IPS-20b (cell line): ENCODE measurements around the gene CDC6.

Experiments
- H3K27ac ChIP-seq: one replicate; pipeline ENCODE4 v1.5.1; 2013; ENCODE audit warnings: low read length
- H3K27me3 ChIP-seq: 2 replicates; pipeline ENCODE4 v1.6.1; 2013; ENCODE audit warnings: mild to moderate bottlenecking, low read length, inconsistent platforms; ENCODE audit not compliant: insufficient read depth
- H3K36me3 ChIP-seq: 2 replicates; pipeline ENCODE4 v1.6.1; 2013; ENCODE audit warnings: low read depth, mild to moderate bottlenecking, inconsistent platforms, low read length, moderate library complexity; ENCODE audit not compliant: insufficient read depth
- H3K4me1 ChIP-seq: 2 replicates; pipeline ENCODE4 v1.6.1; 2013; ENCODE audit warnings: mild to moderate bottlenecking, control low read depth, inconsistent platforms, low read length, moderate library complexity; ENCODE audit not compliant: insufficient read depth
- H3K4me3 ChIP-seq: 2 replicates; pipeline ENCODE4 v1.5.1; 2013; ENCODE audit warnings: mild to moderate bottlenecking, low read length, inconsistent platforms
- H3K9ac ChIP-seq: 2 replicates; pipeline ENCODE4 v1.6.1; 2013; ENCODE audit warnings: low read depth, mild to moderate bottlenecking, inconsistent platforms, low read length, moderate library complexity
- H3K9me3 ChIP-seq: 2 replicates; pipeline ENCODE4 v1.6.1; 2013; ENCODE audit warnings: mild to moderate bottlenecking, low read depth, low read length, inconsistent platforms; ENCODE audit not compliant: insufficient read depth

Gene CDC6

GRCh38 chr17:40313668-40314583 is 26.2 kb downstream of the CDC6 start:
- H3K27me3 ChIP-seq = peaks cover 34% of the 10 kb centered on the region
- no peak overlapping the region for H3K4me3 ChIP-seq
- no peak overlapping the region for H3K27ac ChIP-seq
- H3K4me1 ChIP-seq = peaks cover 33% of the 10 kb centered on the region
- H3K9me3 ChIP-seq = no peaks in the 10 kb centered on the region
- no peak overlapping the region for H3K9ac ChIP-seq
- no peaks in the 10 kb centered on the region for H3K36me3 ChIP-seq

GRCh38 chr17:40314584-40314956 is 26.9 kb downstream of the CDC6 start:
- Histone ChIP-seq H3K9me3 (no peaks in the 10 kb centered on the region), H3K27me3 (peaks cover 40% of the 10 kb centered on the region), H3K4me3 (no peak overlapping the region), H3K36me3 (no peaks in the 10 kb centered on the region), H3K9ac (no peak overlapping the region), H3K27ac (no peak overlapping the region), H3K4me1 (peaks cover 35% of the 10 kb centered on the region)

DNA sequence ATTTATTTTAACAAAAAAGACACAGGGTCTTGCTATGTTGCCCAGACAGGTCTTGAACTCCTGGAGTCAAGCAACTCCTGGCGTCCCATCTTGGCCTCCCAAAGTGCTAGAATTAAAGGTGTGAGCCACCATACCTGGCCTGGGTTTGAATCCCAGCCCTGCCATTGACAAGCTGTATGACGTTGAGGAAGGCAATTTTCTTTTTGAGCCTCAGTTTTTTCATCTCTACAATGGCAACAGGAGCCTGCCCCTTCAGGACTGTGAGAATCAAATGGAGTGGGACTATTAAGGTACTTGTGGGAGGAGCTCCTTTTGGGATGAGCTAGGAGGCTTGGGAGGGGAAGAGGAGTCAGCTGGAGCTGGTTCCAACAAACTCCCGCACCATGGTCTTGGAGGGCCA is 27.5 kb downstream of the CDC6 start:
- peaks cover 32% of the 10 kb centered on the region for H3K4me1 ChIP-seq
- no peak overlapping the region for H3K9ac ChIP-seq
- no peak overlapping the region for H3K27ac ChIP-seq
- H3K9me3 ChIP-seq = no peaks in the 10 kb centered on the region
- H3K27me3 ChIP-seq = peaks cover 40% of the 10 kb centered on the region
- no peak overlapping the region for H3K4me3 ChIP-seq
- no peaks in the 10 kb centered on the region for H3K36me3 ChIP-seq

GRCh38 chr17:40315678-40316570 is 28.2 kb downstream of the CDC6 start:
- H3K27ac ChIP-seq = no peak overlapping the region
- H3K9ac ChIP-seq = peak overlapping the region; percentile 28; the same call in 1 of the 2 replicates
- peak overlapping the region; percentile 77 for H3K4me3 ChIP-seq
- peaks cover 40% of the 10 kb centered on the region for H3K27me3 ChIP-seq
- no peaks in the 10 kb centered on the region for H3K9me3 ChIP-seq
- peaks cover 32% of the 10 kb centered on the region for H3K4me1 ChIP-seq
- H3K36me3 ChIP-seq = no peaks in the 10 kb centered on the region

DNA sequence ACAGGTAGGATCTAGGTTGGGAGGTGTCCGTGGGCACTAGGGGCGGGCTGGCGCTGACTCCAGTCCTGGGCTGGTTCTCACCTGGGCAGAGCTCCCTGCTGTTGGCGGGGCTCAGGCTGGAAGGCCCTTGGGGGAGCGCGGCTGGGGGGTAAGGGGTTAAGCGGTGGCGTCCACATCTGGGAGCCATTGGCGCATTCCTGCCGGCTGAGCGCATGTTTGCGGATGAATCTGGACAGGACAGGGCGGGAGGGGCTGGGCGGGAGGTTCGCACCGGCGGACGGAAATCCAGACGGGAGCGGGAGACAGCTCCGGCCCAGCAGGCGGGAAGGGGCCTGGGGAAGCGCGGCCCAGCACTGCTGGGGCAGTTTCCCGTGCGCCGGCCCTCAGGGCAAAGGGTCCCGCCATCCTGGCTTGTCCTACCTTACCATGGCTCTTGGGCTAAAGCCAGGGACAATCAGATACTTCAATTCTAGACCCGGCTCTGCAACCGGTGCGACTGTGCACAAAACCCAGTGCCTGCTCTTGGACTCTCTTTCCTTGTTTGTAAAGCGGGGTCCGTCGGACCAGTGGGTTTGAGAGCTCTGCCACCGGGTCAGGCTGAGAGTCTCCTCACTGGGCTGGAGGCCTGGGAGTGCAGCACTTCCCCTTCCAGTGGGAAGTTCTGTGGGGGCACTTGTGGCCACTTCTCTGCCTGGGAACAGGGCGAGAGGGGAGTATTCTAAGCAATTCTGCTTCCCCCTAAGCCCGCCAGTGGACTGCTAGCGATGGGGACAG is 29.1 kb downstream of the CDC6 start:
- peaks cover 40% of the 10 kb centered on the region for H3K27me3 ChIP-seq
- H3K9ac ChIP-seq = peak overlapping the region; percentile 65; the same call in 1 of the 2 replicates
- H3K4me1 ChIP-seq = peaks cover 32% of the 10 kb centered on the region
- no peaks in the 10 kb centered on the region for H3K36me3 ChIP-seq
- no peak overlapping the region for H3K27ac ChIP-seq
- H3K4me3 ChIP-seq = peak overlapping the region; percentile 77
- no peaks in the 10 kb centered on the region for H3K9me3 ChIP-seq

DNA sequence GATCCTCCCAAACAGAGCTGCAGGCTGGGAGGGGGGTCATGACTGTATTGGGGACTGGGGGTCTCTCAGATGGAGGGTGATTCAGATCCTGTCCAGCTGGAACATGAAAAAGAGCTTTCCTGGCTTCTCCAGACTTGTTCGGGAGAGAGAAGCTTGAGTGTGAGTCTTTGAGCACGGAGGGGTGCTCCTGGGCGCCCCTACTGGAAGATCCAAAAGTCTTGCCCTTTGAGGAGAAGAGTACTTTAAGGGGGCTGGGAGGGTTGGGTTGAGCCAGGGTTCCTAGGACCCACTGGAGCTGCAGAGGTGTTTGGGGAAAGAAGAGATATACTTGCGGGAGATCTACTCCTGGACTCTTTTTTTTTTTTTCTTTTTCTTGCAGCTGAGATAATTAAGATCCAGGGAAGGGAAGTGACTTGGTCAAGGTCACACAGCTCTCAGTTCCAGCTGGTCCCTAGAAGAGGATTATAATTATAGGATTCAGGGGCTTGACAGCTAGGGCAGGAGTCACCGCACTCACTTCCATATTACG is 29.7 kb downstream of the CDC6 start:
- Histone ChIP-seq H3K36me3 (no peaks in the 10 kb centered on the region), H3K4me1 (peaks cover 35% of the 10 kb centered on the region), H3K9ac (peak overlapping the region; percentile 65; the same call in 1 of the 2 replicates), H3K9me3 (no peaks in the 10 kb centered on the region), H3K27me3 (peaks cover 40% of the 10 kb centered on the region), H3K4me3 (peak overlapping the region; percentile 77), H3K27ac (no peak overlapping the region)

- Histone ChIP-seq H3K27me3 (peaks cover 40% of the 10 kb centered on the region), H3K9ac (peak overlapping the region; percentile 83), H3K27ac (no peak overlapping the region), H3K36me3 (no peaks in the 10 kb centered on the region), H3K4me1 (peaks cover 36% of the 10 kb centered on the region), H3K9me3 (no peaks in the 10 kb centered on the region), H3K4me3 (peak overlapping the region; percentile 81)
Measured at GRCh38 chr17:40317880-40318829, 30.5 kb downstream of the CDC6 start.

- Histone ChIP-seq H3K9ac (peak overlapping the region; percentile 83; the same call in 1 of the 2 replicates), H3K4me3 (peak overlapping the region; percentile 81), H3K36me3 (no peaks in the 10 kb centered on the region), H3K4me1 (peaks cover 30% of the 10 kb centered on the region), H3K9me3 (no peaks in the 10 kb centered on the region), H3K27ac (no peak overlapping the region), H3K27me3 (peaks cover 40% of the 10 kb centered on the region)
Measured at GRCh38 chr17:40318830-40319391, 31.2 kb downstream of the CDC6 start.

DNA sequence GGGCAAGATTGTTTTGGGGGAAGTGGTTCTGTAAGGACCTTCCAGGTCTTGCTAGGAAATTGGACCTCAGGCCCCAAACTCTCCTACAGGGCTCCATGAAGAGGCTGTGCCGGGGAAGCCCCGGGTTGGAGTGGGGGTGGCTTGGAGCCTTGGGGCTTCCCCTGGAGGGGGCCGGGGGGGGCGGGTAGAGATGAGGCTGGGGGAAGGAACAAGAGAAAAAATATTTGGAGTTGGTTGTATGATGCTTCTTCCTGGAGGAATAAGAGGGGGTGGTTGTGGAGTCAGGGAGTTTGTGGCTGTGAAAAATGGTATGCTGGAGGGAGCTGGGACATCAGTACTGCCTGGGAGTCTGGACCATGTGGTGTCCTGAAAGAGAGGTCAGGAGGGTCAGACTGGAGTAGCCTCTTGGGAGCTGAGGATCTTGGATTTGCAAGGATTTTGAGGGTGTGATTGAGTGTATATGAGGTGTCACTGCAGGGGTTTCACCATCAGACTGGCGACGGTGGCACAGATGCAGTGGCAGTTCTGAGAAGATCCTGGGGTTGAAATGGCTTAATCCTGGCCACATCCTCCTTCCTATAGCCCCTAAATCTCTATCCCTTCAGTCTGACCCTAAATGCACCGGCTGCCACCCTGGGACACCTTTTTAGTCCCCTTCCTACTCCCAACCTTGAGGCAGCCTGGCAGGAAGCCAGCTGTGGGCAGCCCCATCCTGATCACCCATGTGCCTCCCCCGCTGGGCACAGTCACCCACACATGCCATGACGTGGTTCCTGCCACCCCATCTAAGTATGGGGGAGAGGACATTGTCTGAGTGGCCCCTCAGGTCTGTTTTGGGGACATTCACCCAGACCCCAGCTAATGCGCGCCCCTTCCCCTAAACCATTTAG is 32.2 kb downstream of the CDC6 start:
- Histone ChIP-seq H3K27ac (no peak overlapping the region), H3K4me1 (peaks cover 30% of the 10 kb centered on the region), H3K4me3 (no peak overlapping the region), H3K36me3 (no peaks in the 10 kb centered on the region), H3K27me3 (peaks cover 40% of the 10 kb centered on the region), H3K9me3 (no peaks in the 10 kb centered on the region), H3K9ac (no peak overlapping the region)
